Measurements from ENCODE around the gene USP30. TPM values are rescaled to one million over a fixed set of nuclear protein-coding genes. Genes with fewer than 3 reads are reported as not detected.

USP30 gene
- total RNA-seq, 1 experiment from 2014 or later = 4.0 TPM

DNA sequence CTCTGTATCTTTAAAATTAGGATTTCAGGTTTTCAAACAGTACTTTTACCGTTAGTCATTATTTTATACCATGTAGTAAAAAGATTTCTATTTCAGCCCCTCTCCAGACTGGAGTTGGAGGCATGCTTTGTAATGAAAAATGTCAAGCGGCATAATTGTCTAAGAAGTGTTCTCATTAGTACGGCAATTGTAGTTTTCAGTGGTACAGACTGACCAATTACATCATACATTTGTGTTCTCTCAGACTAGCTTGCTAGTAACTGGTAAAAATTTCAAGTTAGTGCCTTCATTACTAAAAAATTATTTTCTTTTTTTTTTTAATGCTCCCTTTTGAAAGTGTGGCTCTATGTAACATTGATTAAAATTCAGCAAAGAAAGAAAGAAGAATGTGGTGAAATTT, 4.5 kb downstream of the USP30 start:
- no TSS peak for BruUV-seq (replicated peaks)
- peaks cover 6% of the 10 kb centered on the region for H3K4me1 Mint-ChIP-seq (ENCODE audit: insufficient read depth, unreplicated experiment)
- ChIA-PET POLR2A (no interaction called here), CTCF (interaction anchor here (0.6 kb wide), 1 partner anchor 1397 kb away, joined by 4 read pairs; no protein-coding TSS in a partner anchor)
- intact Hi-C loops (cut with micrococcal nuclease) = no loop called here
- DNase-seq (ENCODE audit: unreplicated experiment) = no peak
- no peaks in the 10 kb centered on the region for H3K27me3 Mint-ChIP-seq (ENCODE audit: insufficient read depth, unreplicated experiment)
- TF ChIP-seq, protein P1, sequence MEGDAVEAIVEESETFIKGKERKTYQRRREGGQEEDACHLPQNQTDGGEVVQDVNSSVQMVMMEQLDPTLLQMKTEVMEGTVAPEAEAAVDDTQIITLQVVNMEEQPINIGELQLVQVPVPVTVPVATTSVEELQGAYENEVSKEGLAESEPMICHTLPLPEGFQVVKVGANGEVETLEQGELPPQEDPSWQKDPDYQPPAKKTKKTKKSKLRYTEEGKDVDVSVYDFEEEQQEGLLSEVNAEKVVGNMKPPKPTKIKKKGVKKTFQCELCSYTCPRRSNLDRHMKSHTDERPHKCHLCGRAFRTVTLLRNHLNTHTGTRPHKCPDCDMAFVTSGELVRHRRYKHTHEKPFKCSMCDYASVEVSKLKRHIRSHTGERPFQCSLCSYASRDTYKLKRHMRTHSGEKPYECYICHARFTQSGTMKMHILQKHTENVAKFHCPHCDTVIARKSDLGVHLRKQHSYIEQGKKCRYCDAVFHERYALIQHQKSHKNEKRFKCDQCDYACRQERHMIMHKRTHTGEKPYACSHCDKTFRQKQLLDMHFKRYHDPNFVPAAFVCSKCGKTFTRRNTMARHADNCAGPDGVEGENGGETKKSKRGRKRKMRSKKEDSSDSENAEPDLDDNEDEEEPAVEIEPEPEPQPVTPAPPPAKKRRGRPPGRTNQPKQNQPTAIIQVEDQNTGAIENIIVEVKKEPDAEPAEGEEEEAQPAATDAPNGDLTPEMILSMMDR (IDR thresholded peaks at IDR 0.05; ENCODE audit: unreplicated experiment) = no peak
- H3K4me3 Mint-ChIP-seq (ENCODE audit: unreplicated experiment) = no peak overlapping the region
- no peaks in the 10 kb centered on the region for H3K9me3 Mint-ChIP-seq (ENCODE audit: unreplicated experiment)
- H3K36me3 Mint-ChIP-seq (ENCODE audit: insufficient read depth, unreplicated experiment) = peaks cover 29% of the 10 kb centered on the region
- no peak overlapping the region for H3K27ac Mint-ChIP-seq (ENCODE audit: low read depth, unreplicated experiment)

DNA sequence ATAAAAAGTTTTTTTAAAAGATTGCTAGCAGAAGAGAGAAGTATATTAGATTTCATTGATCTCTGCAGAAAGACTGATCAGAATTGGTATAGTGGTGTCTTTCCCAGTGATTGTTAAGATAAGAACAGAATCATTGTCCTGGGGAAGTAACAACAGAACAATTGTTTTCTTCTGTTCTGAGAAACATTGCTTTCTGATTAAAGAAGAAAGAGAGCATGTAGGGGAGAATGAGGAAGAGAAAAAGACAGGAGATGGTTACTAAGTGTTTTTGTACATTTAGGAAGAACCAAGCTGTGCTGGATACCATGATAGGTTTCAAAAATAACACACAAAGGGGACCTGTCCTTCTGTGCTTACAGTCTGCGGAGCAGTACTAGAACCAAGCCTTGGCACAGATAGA, 5.0 kb downstream of the USP30 start:
- Mint-ChIP-seq H3K9me3 (ENCODE audit: unreplicated experiment) (no peaks in the 10 kb centered on the region), H3K27me3 (ENCODE audit: insufficient read depth, unreplicated experiment) (no peaks in the 10 kb centered on the region), H3K4me1 (ENCODE audit: insufficient read depth, unreplicated experiment) (peaks cover 6% of the 10 kb centered on the region), H3K36me3 (ENCODE audit: insufficient read depth, unreplicated experiment) (peaks cover 31% of the 10 kb centered on the region), H3K27ac (ENCODE audit: low read depth, unreplicated experiment) (no peak overlapping the region), H3K4me3 (ENCODE audit: unreplicated experiment) (no peak overlapping the region)
- no peak for DNase-seq (ENCODE audit: unreplicated experiment)
- TF ChIP-seq, protein P1 (IDR thresholded peaks at IDR 0.05; ENCODE audit: unreplicated experiment) = no peak
- POLR2A ChIA-PET = no interaction called here
- no TSS peak for BruUV-seq (replicated peaks)
- CTCF ChIA-PET = no interaction called here
- intact Hi-C loops (cut with micrococcal nuclease) = no loop called here

DNA sequence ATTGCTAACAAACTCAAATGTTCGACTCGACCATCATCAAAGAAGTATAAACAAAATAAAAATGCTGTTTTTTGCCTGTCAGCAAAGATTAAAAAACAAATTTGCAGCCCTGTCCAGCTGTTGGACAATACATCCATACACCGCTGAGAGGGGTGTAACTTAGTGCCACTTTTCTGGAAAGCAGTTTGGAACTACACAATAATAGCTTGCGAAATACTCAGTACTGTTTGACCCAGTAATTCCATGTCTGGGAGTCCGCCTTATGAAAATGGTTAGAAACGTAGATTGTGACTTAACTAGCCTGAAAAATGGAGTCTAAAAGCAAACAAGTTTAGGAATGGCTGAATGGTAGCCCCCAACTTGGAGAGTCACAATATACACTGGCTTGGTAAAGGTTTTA, 6.4 kb downstream of the USP30 start:
- TF ChIP-seq, protein P1 (IDR thresholded peaks at IDR 0.05; ENCODE audit: unreplicated experiment) = no peak
- no peak for DNase-seq (ENCODE audit: unreplicated experiment)
- Mint-ChIP-seq H3K27ac (ENCODE audit: low read depth, unreplicated experiment) (no peak overlapping the region), H3K27me3 (ENCODE audit: insufficient read depth, unreplicated experiment) (no peaks in the 10 kb centered on the region), H3K36me3 (ENCODE audit: insufficient read depth, unreplicated experiment) (peaks cover 41% of the 10 kb centered on the region), H3K4me3 (ENCODE audit: unreplicated experiment) (no peak overlapping the region), H3K4me1 (ENCODE audit: insufficient read depth, unreplicated experiment) (peaks cover 3% of the 10 kb centered on the region), H3K9me3 (ENCODE audit: unreplicated experiment) (no peaks in the 10 kb centered on the region)
- CTCF ChIA-PET = interaction anchor here (0.7 kb wide), 2 partner anchors 14 to 1080 kb away, joined by 3 to 4 read pairs; no protein-coding TSS in a partner anchor
- intact Hi-C loops (cut with micrococcal nuclease) = no loop called here
- POLR2A ChIA-PET = no interaction called here
- BruUV-seq (replicated peaks) = no TSS peak

DNA sequence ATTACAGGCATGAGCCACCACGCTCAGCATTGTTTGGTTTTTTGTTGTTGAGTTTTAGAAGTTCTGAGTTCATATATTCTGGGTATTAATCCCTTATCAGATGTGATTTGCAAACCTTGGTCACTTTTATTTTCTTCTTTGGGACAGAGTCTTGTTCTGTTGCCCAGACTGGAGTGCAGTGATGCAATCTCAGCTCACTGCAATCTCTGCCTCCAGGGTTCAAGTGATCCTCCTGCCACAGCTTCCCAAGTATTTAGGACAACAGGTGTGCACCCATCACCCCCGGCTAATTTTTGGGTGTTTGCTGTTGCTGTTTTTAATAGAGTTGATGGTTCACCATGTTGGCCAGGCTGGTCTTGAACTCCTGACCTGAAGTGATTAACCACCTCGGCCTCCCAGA, 11.8 kb downstream of the USP30 start:
- ChIA-PET CTCF (no interaction called here), POLR2A (interaction anchor here (0.7 to 1.1 kb wide), 2 partner anchors 10 to 35 kb away, joined by 3 to 4 read pairs; no protein-coding TSS in a partner anchor)
- Mint-ChIP-seq H3K4me3 (ENCODE audit: unreplicated experiment) (no peak overlapping the region), H3K4me1 (ENCODE audit: insufficient read depth, unreplicated experiment) (no peaks in the 10 kb centered on the region), H3K9me3 (ENCODE audit: unreplicated experiment) (no peaks in the 10 kb centered on the region), H3K27ac (ENCODE audit: low read depth, unreplicated experiment) (no peak overlapping the region), H3K27me3 (ENCODE audit: insufficient read depth, unreplicated experiment) (no peaks in the 10 kb centered on the region), H3K36me3 (ENCODE audit: insufficient read depth, unreplicated experiment) (peaks cover 23% of the 10 kb centered on the region)
- TF ChIP-seq, protein P1 (IDR thresholded peaks at IDR 0.05; ENCODE audit: unreplicated experiment) = no peak
- intact Hi-C loops (cut with micrococcal nuclease) = no loop called here
- no peak for DNase-seq (ENCODE audit: unreplicated experiment)
- no TSS peak for BruUV-seq (replicated peaks)
